Measurements from ENCODE around the gene WARS2. TPM values are rescaled to one million over a fixed set of nuclear protein-coding genes. Genes with fewer than 3 reads are reported as not detected.

Gene WARS2
- total RNA-seq, 1 experiment from 2014 or later = 10.5 TPM

- Histone ChIP-seq H3K27ac (ENCODE audit: low read depth, low read length) (no peak overlapping the region), H3K4me2 (ENCODE audit: low read length) (no peak overlapping the region), H3K4me3 (replicated peaks in 1 of 2; ENCODE audit: low read depth in 1 of 2, low read length in 2 of 2) (no peak overlapping the region), H3K9me3 (ENCODE audit: control insufficient read depth in 1 of 2, insufficient read depth in 1 of 2, low read depth in 1 of 2, low read length in 2 of 2) (no peaks in the 10 kb centered on the region), H2AFZ (ENCODE audit: low read depth, low read length, poor library complexity, severe bottlenecking) (no peak overlapping the region), H4K20me1 (ENCODE audit: insufficient read depth) (no peaks in the 10 kb centered on the region), H3K79me2 (ENCODE audit: insufficient read depth, low read length) (no peaks in the 10 kb centered on the region), H3K4me1 (ENCODE audit: control insufficient read depth in 1 of 2, insufficient read depth in 2 of 2, low read length in 2 of 2) (no peaks in the 10 kb centered on the region), H3K9me2 (ENCODE audit: insufficient read depth) (no peaks in the 10 kb centered on the region), H3K9ac (ENCODE audit: low read length) (no peak overlapping the region), H3K36me3 (ENCODE audit: control insufficient read depth in 1 of 2, insufficient read depth in 2 of 2, low read length in 2 of 2) (no peaks in the 10 kb centered on the region), H3K27me3 (ENCODE audit: insufficient read depth, low read length) (no peaks in the 10 kb centered on the region)
- RAD21 ChIA-PET (ENCODE audit: low non-redundant PET in 1 of 2, low total read pairs in 2 of 2, uncharacterized antibody in 2 of 2, unreplicated experiment in 2 of 2) = no interaction called here
- CTCF ChIA-PET = no interaction called here
- ATAC-seq (no peak), DNase-seq (ENCODE audit: low read depth, low spot score) (no peak)
- POLR2A ChIA-PET = no interaction called here
- intact Hi-C loops (cut with micrococcal nuclease) = no loop called here
- TF ChIP-seq ELF1 (IDR thresholded peaks at IDR 0.05; ENCODE audit: borderline replicate concordance, low read depth) (no peak), ZFX (IDR thresholded peaks at IDR 0.05) (no peak), ZNF274 (IDR thresholded peaks at IDR 0.05; ENCODE audit: low read depth, low read length) (no peak), JUND (IDR thresholded peaks at IDR 0.05) (no peak), EZH2 (IDR thresholded peaks at IDR 0.05) (no peak), POLR2A (IDR thresholded peaks at IDR 0.05; ENCODE audit: borderline replicate concordance, extremely low read depth, insufficient read depth, insufficient read length) (no peak)
- TF ChIP-seq, protein P1, sequence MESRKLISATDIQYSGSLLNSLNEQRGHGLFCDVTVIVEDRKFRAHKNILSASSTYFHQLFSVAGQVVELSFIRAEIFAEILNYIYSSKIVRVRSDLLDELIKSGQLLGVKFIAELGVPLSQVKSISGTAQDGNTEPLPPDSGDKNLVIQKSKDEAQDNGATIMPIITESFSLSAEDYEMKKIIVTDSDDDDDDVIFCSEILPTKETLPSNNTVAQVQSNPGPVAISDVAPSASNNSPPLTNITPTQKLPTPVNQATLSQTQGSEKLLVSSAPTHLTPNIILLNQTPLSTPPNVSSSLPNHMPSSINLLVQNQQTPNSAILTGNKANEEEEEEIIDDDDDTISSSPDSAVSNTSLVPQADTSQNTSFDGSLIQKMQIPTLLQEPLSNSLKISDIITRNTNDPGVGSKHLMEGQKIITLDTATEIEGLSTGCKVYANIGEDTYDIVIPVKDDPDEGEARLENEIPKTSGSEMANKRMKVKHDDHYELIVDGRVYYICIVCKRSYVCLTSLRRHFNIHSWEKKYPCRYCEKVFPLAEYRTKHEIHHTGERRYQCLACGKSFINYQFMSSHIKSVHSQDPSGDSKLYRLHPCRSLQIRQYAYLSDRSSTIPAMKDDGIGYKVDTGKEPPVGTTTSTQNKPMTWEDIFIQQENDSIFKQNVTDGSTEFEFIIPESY (IDR thresholded peaks at IDR 0.05; ENCODE audit: extremely low read depth, insufficient replicate concordance, low read length) = no peak
- TF ChIP-seq, protein P2, sequence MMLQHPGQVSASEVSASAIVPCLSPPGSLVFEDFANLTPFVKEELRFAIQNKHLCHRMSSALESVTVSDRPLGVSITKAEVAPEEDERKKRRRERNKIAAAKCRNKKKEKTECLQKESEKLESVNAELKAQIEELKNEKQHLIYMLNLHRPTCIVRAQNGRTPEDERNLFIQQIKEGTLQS (IDR thresholded peaks at IDR 0.05) = no peak
- no TSS peak for BruUV-seq (replicated peaks)
These were observed 47.0 kb upstream of the WARS2 start for GRCh38 chr1:119187416-119187815.

- H3K36me3 ChIP-seq (ENCODE audit: control insufficient read depth in 1 of 2, insufficient read depth in 2 of 2, low read length in 2 of 2) = no peaks in the 10 kb centered on the region
- no peaks in the 10 kb centered on the region for H3K9me2 ChIP-seq (ENCODE audit: insufficient read depth)
- H3K27me3 ChIP-seq (ENCODE audit: insufficient read depth, low read length) = no peaks in the 10 kb centered on the region
- no peak overlapping the region for H3K4me3 ChIP-seq (replicated peaks in 1 of 2; ENCODE audit: low read depth in 1 of 2, low read length in 2 of 2)
- H3K27ac ChIP-seq (ENCODE audit: low read depth, low read length) = no peak overlapping the region
- no peak overlapping the region for H3K4me2 ChIP-seq (ENCODE audit: low read length)
- no peaks in the 10 kb centered on the region for H3K4me1 ChIP-seq (ENCODE audit: control insufficient read depth in 1 of 2, insufficient read depth in 2 of 2, low read length in 2 of 2)
- H3K79me2 ChIP-seq (ENCODE audit: insufficient read depth, low read length) = no peaks in the 10 kb centered on the region
- H3K9ac ChIP-seq (ENCODE audit: low read length) = no peak overlapping the region
- CTCF ChIA-PET = no interaction called here
- BruUV-seq (replicated peaks) = no TSS peak
- RAD21 ChIA-PET (ENCODE audit: low non-redundant PET in 1 of 2, low total read pairs in 2 of 2, uncharacterized antibody in 2 of 2, unreplicated experiment in 2 of 2) = no interaction called here
- POLR2A ChIA-PET = no interaction called here
- ATAC-seq = no peak
- no peak for DNase-seq (ENCODE audit: low read depth, low spot score)
- H4K20me1 ChIP-seq (ENCODE audit: insufficient read depth) = no peaks in the 10 kb centered on the region
- intact Hi-C loops (cut with micrococcal nuclease) = no loop called here
- no peaks in the 10 kb centered on the region for H3K9me3 ChIP-seq (ENCODE audit: control insufficient read depth in 1 of 2, insufficient read depth in 1 of 2, low read depth in 1 of 2, low read length in 2 of 2)
- no peak overlapping the region for H2AFZ ChIP-seq (ENCODE audit: low read depth, low read length, poor library complexity, severe bottlenecking)
- TF ChIP-seq SRF (IDR thresholded peaks at IDR 0.05; ENCODE audit: low read depth) = no peak
- TF ChIP-seq JUND (IDR thresholded peaks at IDR 0.05) = no peak
- TF ChIP-seq, protein P3, sequence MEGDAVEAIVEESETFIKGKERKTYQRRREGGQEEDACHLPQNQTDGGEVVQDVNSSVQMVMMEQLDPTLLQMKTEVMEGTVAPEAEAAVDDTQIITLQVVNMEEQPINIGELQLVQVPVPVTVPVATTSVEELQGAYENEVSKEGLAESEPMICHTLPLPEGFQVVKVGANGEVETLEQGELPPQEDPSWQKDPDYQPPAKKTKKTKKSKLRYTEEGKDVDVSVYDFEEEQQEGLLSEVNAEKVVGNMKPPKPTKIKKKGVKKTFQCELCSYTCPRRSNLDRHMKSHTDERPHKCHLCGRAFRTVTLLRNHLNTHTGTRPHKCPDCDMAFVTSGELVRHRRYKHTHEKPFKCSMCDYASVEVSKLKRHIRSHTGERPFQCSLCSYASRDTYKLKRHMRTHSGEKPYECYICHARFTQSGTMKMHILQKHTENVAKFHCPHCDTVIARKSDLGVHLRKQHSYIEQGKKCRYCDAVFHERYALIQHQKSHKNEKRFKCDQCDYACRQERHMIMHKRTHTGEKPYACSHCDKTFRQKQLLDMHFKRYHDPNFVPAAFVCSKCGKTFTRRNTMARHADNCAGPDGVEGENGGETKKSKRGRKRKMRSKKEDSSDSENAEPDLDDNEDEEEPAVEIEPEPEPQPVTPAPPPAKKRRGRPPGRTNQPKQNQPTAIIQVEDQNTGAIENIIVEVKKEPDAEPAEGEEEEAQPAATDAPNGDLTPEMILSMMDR (IDR thresholded peaks at IDR 0.05 in 2 of 3, conservative IDR thresholded peaks at IDR 0.05 in 1 of 3; ENCODE audit: borderline replicate concordance in 1 of 3, insufficient read depth in 1 of 3, low read depth in 2 of 3, low read length in 2 of 3) = no peak
- TF ChIP-seq POLR2AphosphoS5 (IDR thresholded peaks at IDR 0.05; ENCODE audit: low read depth, low read length) = no peak
- no peak for TF ChIP-seq SIN3A (IDR thresholded peaks at IDR 0.05; ENCODE audit: low read depth)
- no peak for TF ChIP-seq ELF1 (IDR thresholded peaks at IDR 0.05; ENCODE audit: borderline replicate concordance, low read depth)
- no peak for TF ChIP-seq CBX3 (IDR thresholded peaks at IDR 0.05; ENCODE audit: low read depth)
- TF ChIP-seq CEBPB (IDR thresholded peaks at IDR 0.05; ENCODE audit: low read depth) = no peak
- TF ChIP-seq, protein P1 (IDR thresholded peaks at IDR 0.05; ENCODE audit: extremely low read depth, insufficient replicate concordance, low read length) = no peak
- no peak for TF ChIP-seq POLR2A (IDR thresholded peaks at IDR 0.05; ENCODE audit: borderline replicate concordance, extremely low read depth, insufficient read depth, insufficient read length)
- no peak for TF ChIP-seq FOSL1 (IDR thresholded peaks at IDR 0.05; ENCODE audit: low read depth)
- no peak for TF ChIP-seq MAX (IDR thresholded peaks at IDR 0.05)
These were observed 46.0 kb upstream of the WARS2 start for GRCh38 chr1:119186471-119186870.
